Smooth muscle cell of the pulmonary artery (primary cell): ENCODE measurements around the gene IGFBPL1. TPM values are rescaled to one million over a fixed set of nuclear protein-coding genes. Genes with fewer than 3 reads are reported as not detected.

Experiments
- total RNA-seq: library from RNA; depleted of rRNA; stranded (reverse); fragments of >200 nt; gene quantifications from 2 replicates; pipeline ENCODE4 v1.2.3, GENCODE V29; 2014

IGFBPL1 gene
- total RNA-seq, result 0.20 TPM in 1 of 2 replicates, not detected in the other

GRCh38 chr9:38423973-38424843 is at the start of gene IGFBPL1:
Gene IGFBPL1, minus strand, starts transcription at chr9:38424454. Its CDS starts 30 bp downstream, at chr9:38424424.

GRCh38 chr9:38392235-38393127 is 31.8 kb downstream of the IGFBPL1 start, which contains the start of gene ALDH1B1:
Gene ALDH1B1, plus strand, starts transcription at chr9:38392702. Its CDS starts 3,047 bp downstream, at chr9:38395749.

Other genes starting within 250 kb of the IGFBPL1 start
- 18.4 and 44.8 TPM in 2 replicates for gene ALDH1B1, start 31.8 kb downstream of the IGFBPL1 start, total RNA-seq
- not detected in 2 replicates for gene ANKRD18A, start 196.1 kb upstream of the IGFBPL1 start, total RNA-seq